ENCODE results near the gene MKNK1.

The MKNK1 gene

GRCh38 chr1:46619656-46620258 is 15.7 kb upstream of the MKNK1 start:
- no peaks in the 10 kb centered on the region for H3K27me3 ChIP-seq (ENCODE audit: control insufficient read depth in 1 of 2, insufficient read depth in 2 of 2, low read length in 2 of 2)
- H3K9me3 ChIP-seq (ENCODE audit: control insufficient read depth in 1 of 2, low read length in 2 of 2) = no peaks in the 10 kb centered on the region
- no peak overlapping the region for H3K27ac ChIP-seq (ENCODE audit: low read depth, low read length)
- H3K9ac ChIP-seq (ENCODE audit: low read depth in 1 of 2, low read length in 2 of 2) = no peak overlapping the region
- no peaks in the 10 kb centered on the region for H3K36me3 ChIP-seq (ENCODE audit: control insufficient read depth in 1 of 2, insufficient read depth in 2 of 2, low read length in 2 of 2)
- no peak overlapping the region for H3K4me3 ChIP-seq (ENCODE audit: low read depth in 1 of 2, low read length in 2 of 2)
- H3K4me1 ChIP-seq (ENCODE audit: control insufficient read depth in 1 of 2, insufficient read depth in 2 of 2, low read length in 2 of 2) = peaks cover 18 to 19% of the 10 kb centered on the region in 2 donors

GRCh38 chr1:46618754-46619415 is 14.8 kb upstream of the MKNK1 start:
- H3K9me3 ChIP-seq (ENCODE audit: control insufficient read depth in 1 of 2, low read length in 2 of 2) = no peaks in the 10 kb centered on the region
- H3K4me3 ChIP-seq (ENCODE audit: low read depth in 1 of 2, low read length in 2 of 2) = no peak overlapping the region
- H3K9ac ChIP-seq (ENCODE audit: low read depth in 1 of 2, low read length in 2 of 2) = no peak overlapping the region
- peaks cover 26 to 27% of the 10 kb centered on the region in 2 donors for H3K4me1 ChIP-seq (ENCODE audit: control insufficient read depth in 1 of 2, insufficient read depth in 2 of 2, low read length in 2 of 2)
- H3K27me3 ChIP-seq (ENCODE audit: control insufficient read depth in 1 of 2, insufficient read depth in 2 of 2, low read length in 2 of 2) = no peaks in the 10 kb centered on the region
- no peaks in the 10 kb centered on the region for H3K36me3 ChIP-seq (ENCODE audit: control insufficient read depth in 1 of 2, insufficient read depth in 2 of 2, low read length in 2 of 2)
- no peak overlapping the region for H3K27ac ChIP-seq (ENCODE audit: low read depth, low read length)

GRCh38 chr1:46617833-46618232 is 13.8 kb upstream of the MKNK1 start:
- H3K36me3 ChIP-seq (ENCODE audit: control insufficient read depth in 1 of 2, insufficient read depth in 2 of 2, low read length in 2 of 2) = peaks cover 2 to 4% of the 10 kb centered on the region in 2 donors
- H3K27me3 ChIP-seq (ENCODE audit: control insufficient read depth in 1 of 2, insufficient read depth in 2 of 2, low read length in 2 of 2) = no peaks in the 10 kb centered on the region
- no peak overlapping the region for H3K4me3 ChIP-seq (ENCODE audit: low read depth in 1 of 2, low read length in 2 of 2)
- H3K9me3 ChIP-seq (ENCODE audit: control insufficient read depth in 1 of 2, low read length in 2 of 2) = no peaks in the 10 kb centered on the region
- H3K4me1 ChIP-seq (ENCODE audit: control insufficient read depth in 1 of 2, insufficient read depth in 2 of 2, low read length in 2 of 2) = peaks cover 30 to 35% of the 10 kb centered on the region in 2 donors
- no peak overlapping the region for H3K27ac ChIP-seq (ENCODE audit: low read depth, low read length)
- no peak overlapping the region for H3K9ac ChIP-seq (ENCODE audit: low read depth in 1 of 2, low read length in 2 of 2)

- peak overlapping the region; percentile 68 to 95 for H3K4me3 ChIP-seq (ENCODE audit: low read depth in 1 of 2, low read length in 2 of 2)
- no peaks in the 10 kb centered on the region for H3K9me3 ChIP-seq (ENCODE audit: control insufficient read depth in 1 of 2, low read length in 2 of 2)
- peaks cover 5 to 6% of the 10 kb centered on the region in 2 donors for H3K36me3 ChIP-seq (ENCODE audit: control insufficient read depth in 1 of 2, insufficient read depth in 2 of 2, low read length in 2 of 2)
- no peaks in the 10 kb centered on the region for H3K27me3 ChIP-seq (ENCODE audit: control insufficient read depth in 1 of 2, insufficient read depth in 2 of 2, low read length in 2 of 2)
- peak overlapping the region; percentile 87 for H3K27ac ChIP-seq (ENCODE audit: low read depth, low read length)
- peak overlapping the region; percentile 72 to 96 for H3K9ac ChIP-seq (ENCODE audit: low read depth in 1 of 2, low read length in 2 of 2)
- peaks cover 30 to 37% of the 10 kb centered on the region in 2 donors for H3K4me1 ChIP-seq (ENCODE audit: control insufficient read depth in 1 of 2, insufficient read depth in 2 of 2, low read length in 2 of 2)
Measured at GRCh38 chr1:46617108-46617800, 13.2 kb upstream of the MKNK1 start.

GRCh38 chr1:46616277-46617107 is 12.4 kb upstream of the MKNK1 start, which contains the start of gene MOB3C:
MOB3C (minus strand) TSS chr1:46616811; CDS start chr1:46613321, 3,490 bp downstream.
- no peaks in the 10 kb centered on the region for H3K27me3 ChIP-seq (ENCODE audit: control insufficient read depth in 1 of 2, insufficient read depth in 2 of 2, low read length in 2 of 2)
- H3K4me3 ChIP-seq (ENCODE audit: low read depth in 1 of 2, low read length in 2 of 2) = peak within 1 kb of the TSS; percentile 68 to 95
- H3K4me1 ChIP-seq (ENCODE audit: control insufficient read depth in 1 of 2, insufficient read depth in 2 of 2, low read length in 2 of 2) = peaks cover 37% of the 10 kb centered on the region in 2 donors
- H3K36me3 ChIP-seq (ENCODE audit: control insufficient read depth in 1 of 2, insufficient read depth in 2 of 2, low read length in 2 of 2) = peaks cover 6 to 9% of the 10 kb centered on the region in 2 donors
- H3K9ac ChIP-seq (ENCODE audit: low read depth in 1 of 2, low read length in 2 of 2) = peak within 1 kb of the TSS; percentile 72 to 96
- peak within 1 kb of the TSS; percentile 87 for H3K27ac ChIP-seq (ENCODE audit: low read depth, low read length)
- no peaks in the 10 kb centered on the region for H3K9me3 ChIP-seq (ENCODE audit: control insufficient read depth in 1 of 2, low read length in 2 of 2)

- H3K36me3 ChIP-seq (ENCODE audit: control insufficient read depth in 1 of 2, insufficient read depth in 2 of 2, low read length in 2 of 2) = peaks cover 9% of the 10 kb centered on the region in 2 donors
- H3K9ac ChIP-seq (ENCODE audit: low read depth in 1 of 2, low read length in 2 of 2) = peak overlapping the region; percentile 72 to 79
- no peaks in the 10 kb centered on the region for H3K9me3 ChIP-seq (ENCODE audit: control insufficient read depth in 1 of 2, low read length in 2 of 2)
- H3K27me3 ChIP-seq (ENCODE audit: control insufficient read depth in 1 of 2, insufficient read depth in 2 of 2, low read length in 2 of 2) = no peaks in the 10 kb centered on the region
- H3K4me1 ChIP-seq (ENCODE audit: control insufficient read depth in 1 of 2, insufficient read depth in 2 of 2, low read length in 2 of 2) = peaks cover 37% of the 10 kb centered on the region in 2 donors
- peak overlapping the region; percentile 87 for H3K27ac ChIP-seq (ENCODE audit: low read depth, low read length)
- H3K4me3 ChIP-seq (ENCODE audit: low read depth in 1 of 2, low read length in 2 of 2) = peak overlapping the region; percentile 68 to 95
Measured at GRCh38 chr1:46615735-46616134, 11.7 kb upstream of the MKNK1 start.

- Histone ChIP-seq H3K4me1 (ENCODE audit: control insufficient read depth in 1 of 2, insufficient read depth in 2 of 2, low read length in 2 of 2) (peaks cover 37% of the 10 kb centered on the region in 2 donors), H3K36me3 (ENCODE audit: control insufficient read depth in 1 of 2, insufficient read depth in 2 of 2, low read length in 2 of 2) (peaks cover 10 to 13% of the 10 kb centered on the region in 2 donors), H3K9ac (ENCODE audit: low read depth in 1 of 2, low read length in 2 of 2) (peak overlapping the region in 1 of 2 donors; percentile 72), H3K27me3 (ENCODE audit: control insufficient read depth in 1 of 2, insufficient read depth in 2 of 2, low read length in 2 of 2) (no peaks in the 10 kb centered on the region), H3K9me3 (ENCODE audit: control insufficient read depth in 1 of 2, low read length in 2 of 2) (no peaks in the 10 kb centered on the region), H3K27ac (ENCODE audit: low read depth, low read length) (no peak overlapping the region), H3K4me3 (ENCODE audit: low read depth in 1 of 2, low read length in 2 of 2) (peak overlapping the region; percentile 68 to 95)
Measured at GRCh38 chr1:46615088-46615487, 11.0 kb upstream of the MKNK1 start.

GRCh38 chr1:46614604-46614984 is 10.5 kb upstream of the MKNK1 start:
- peaks cover 37% of the 10 kb centered on the region in 2 donors for H3K4me1 ChIP-seq (ENCODE audit: control insufficient read depth in 1 of 2, insufficient read depth in 2 of 2, low read length in 2 of 2)
- no peak overlapping the region for H3K4me3 ChIP-seq (ENCODE audit: low read depth in 1 of 2, low read length in 2 of 2)
- H3K9ac ChIP-seq (ENCODE audit: low read depth in 1 of 2, low read length in 2 of 2) = no peak overlapping the region

GRCh38 chr1:46613661-46614603 is 9.9 kb upstream of the MKNK1 start:
- H3K9me3 ChIP-seq (ENCODE audit: control insufficient read depth in 1 of 2, low read length in 2 of 2) = no peaks in the 10 kb centered on the region
- peaks cover 21 to 24% of the 10 kb centered on the region in 2 donors for H3K36me3 ChIP-seq (ENCODE audit: control insufficient read depth in 1 of 2, insufficient read depth in 2 of 2, low read length in 2 of 2)
- peak overlapping the region in 1 of 2 donors; percentile 32 for H3K4me3 ChIP-seq (ENCODE audit: low read depth in 1 of 2, low read length in 2 of 2)
- H3K27me3 ChIP-seq (ENCODE audit: control insufficient read depth in 1 of 2, insufficient read depth in 2 of 2, low read length in 2 of 2) = no peaks in the 10 kb centered on the region
- H3K4me1 ChIP-seq (ENCODE audit: control insufficient read depth in 1 of 2, insufficient read depth in 2 of 2, low read length in 2 of 2) = peaks cover 37% of the 10 kb centered on the region in 2 donors
- no peak overlapping the region for H3K9ac ChIP-seq (ENCODE audit: low read depth in 1 of 2, low read length in 2 of 2)
- H3K27ac ChIP-seq (ENCODE audit: low read depth, low read length) = no peak overlapping the region

More at GRCh38 chr1:46614604-46614984, 10.5 kb upstream of the MKNK1 start:
- H3K36me3 ChIP-seq (ENCODE audit: control insufficient read depth in 1 of 2, insufficient read depth in 2 of 2, low read length in 2 of 2) = peaks cover 14 to 18% of the 10 kb centered on the region in 2 donors
- H3K27ac ChIP-seq (ENCODE audit: low read depth, low read length) = no peak overlapping the region
- H3K9me3 ChIP-seq (ENCODE audit: control insufficient read depth in 1 of 2, low read length in 2 of 2) = no peaks in the 10 kb centered on the region
- no peaks in the 10 kb centered on the region for H3K27me3 ChIP-seq (ENCODE audit: control insufficient read depth in 1 of 2, insufficient read depth in 2 of 2, low read length in 2 of 2)
